ENCODE data around the gene RABGGTB.
"Not testable (repeated sequence)": the region's sequence is repeated elsewhere in the genome, so short reads cannot be mapped to it uniquely, and the experiment has no call there.

The RABGGTB gene

GRCh38 chr1:75795703-75796193, 9.7 kb downstream of the RABGGTB start:
- no peak for DNase-seq (ENCODE audit: low read depth)

DNA sequence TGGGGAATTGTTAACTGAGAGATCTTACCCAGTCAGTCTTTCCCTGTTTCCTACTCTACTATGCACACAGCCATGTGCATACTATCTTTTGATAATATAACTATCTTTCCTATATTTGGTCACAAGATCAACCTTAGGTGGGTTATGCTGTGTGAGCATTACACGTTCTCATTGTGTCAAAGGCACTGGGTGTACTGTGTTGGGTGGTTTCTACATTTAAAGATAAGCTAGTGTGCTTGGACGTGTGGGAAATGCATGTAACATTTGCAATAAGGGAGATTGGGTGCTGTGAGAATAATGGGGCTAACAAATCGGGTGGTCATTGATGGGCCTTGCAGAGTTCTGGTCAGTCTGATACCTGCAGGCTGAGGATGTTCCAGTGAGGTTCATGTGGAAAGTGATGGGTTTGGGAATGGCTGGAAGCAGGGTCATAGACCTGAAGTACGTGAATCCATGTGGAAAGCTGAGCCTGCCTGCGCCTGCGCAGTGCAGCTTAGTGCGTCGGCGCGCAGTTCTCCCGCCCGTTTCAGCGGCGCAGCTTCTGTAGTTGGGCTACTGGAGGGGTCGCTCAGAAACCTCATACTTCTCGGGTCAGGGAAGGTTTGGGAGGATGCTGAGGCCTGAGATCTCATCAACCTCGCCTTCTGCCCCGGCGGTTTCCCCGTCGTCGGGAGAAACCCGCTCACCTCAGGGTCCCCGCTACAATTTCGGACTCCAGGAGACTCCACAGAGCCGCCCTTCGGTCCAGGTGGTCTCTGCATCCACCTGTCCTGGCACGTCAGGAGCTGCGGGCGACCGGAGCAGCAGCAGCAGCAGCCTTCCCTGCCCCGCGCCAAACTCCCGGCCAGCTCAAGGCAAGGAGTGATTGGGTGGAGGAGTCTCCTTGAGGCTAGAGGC, 10.6 kb downstream of the RABGGTB start, which contains the start of gene MSH4:
Gene MSH4 (plus strand): TSS at position 507 of the 897 bp plus-strand sequence. CDS start 104 bp downstream, at position 611.
- no peak for DNase-seq (ENCODE audit: low read depth)

GRCh38 chr1:75797273-75797588, 11.2 kb downstream of the RABGGTB start:
- DNase-seq (ENCODE audit: low read depth): no peak

- DNase-seq (ENCODE audit: low read depth): no peak
These were observed 11.7 kb downstream of the RABGGTB start for GRCh38 chr1:75797606-75798216.

GRCh38 chr1:75801480-75801879, 15.4 kb downstream of the RABGGTB start:
- not testable (repeated sequence) for DNase-seq (ENCODE audit: low read depth)

DNA sequence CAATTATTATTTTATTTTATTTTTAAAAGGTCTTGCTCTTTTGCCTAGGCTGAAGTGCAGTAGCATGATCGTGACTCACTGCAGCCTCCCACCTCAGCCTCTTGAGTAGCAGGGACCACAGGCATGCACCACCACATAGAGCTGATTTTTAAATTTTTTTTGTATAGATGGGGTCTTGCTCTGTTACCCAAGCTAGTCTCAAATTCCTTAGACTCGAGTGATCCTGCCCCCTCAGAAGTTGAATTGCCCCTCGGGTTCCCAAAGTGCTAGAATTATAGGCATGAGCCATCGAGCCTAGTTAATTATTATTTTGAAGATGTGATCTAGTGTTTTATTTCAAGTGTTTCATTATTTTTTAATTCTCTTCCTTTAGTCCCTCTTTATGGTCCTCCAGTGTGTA, 22.9 kb downstream of the RABGGTB start:
- no peak for DNase-seq (ENCODE audit: low read depth)

DNA sequence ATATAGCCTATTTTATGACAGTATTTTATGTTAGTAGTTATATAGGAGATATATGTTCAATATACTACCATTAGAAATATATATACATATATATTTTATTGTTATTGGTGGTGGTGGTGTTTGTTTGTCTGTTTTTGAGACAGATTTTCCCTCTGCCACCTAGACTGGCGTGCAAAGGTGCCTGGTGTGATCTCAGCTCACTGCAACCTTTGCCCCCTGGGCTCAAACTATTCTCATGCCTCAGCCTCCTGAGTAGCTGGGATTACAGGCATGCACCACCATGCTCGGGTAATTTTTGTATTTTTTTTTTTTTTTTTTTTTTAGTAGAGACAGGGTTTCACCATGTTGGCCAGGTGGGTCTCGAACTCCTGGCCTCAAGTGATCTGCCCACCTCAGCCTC, 24.1 kb downstream of the RABGGTB start:
- DNase-seq (ENCODE audit: low read depth): not testable (repeated sequence)

DNA sequence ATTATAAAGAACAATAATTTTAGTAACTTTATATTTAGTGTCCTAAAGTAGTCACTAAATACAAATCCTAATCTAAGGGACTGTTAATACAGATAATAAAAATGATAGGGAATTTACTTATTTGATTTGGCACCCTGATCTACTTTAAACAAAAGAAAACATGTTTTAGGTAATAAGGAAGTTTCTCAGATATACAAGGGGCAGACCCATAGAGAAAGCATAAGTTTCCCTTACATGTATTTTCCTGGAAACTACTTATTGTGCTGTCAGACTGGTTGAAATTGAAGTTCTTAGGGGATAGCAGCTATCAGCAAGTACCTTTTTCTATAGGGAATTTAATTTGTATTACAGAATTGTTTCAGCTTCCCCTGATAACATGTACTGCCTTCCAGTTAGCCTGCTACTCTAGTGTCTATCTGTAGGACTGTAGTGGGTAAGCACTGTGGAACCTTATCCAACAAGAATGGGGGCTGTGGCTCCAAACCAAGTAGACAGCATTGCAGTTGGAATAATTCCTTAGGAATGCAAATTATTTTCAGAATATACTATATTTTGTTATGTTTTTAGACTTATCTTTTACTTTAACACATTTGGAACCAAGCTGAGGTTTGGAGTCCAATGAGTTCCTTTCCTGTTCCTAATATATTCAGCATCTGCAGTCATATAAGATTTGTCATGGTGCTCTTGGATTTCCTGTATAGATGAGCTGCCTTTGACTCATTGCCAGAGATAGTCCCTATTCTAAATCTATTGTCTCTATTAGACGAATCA, 25.3 kb downstream of the RABGGTB start:
- DNase-seq (ENCODE audit: low read depth): no peak

DNA sequence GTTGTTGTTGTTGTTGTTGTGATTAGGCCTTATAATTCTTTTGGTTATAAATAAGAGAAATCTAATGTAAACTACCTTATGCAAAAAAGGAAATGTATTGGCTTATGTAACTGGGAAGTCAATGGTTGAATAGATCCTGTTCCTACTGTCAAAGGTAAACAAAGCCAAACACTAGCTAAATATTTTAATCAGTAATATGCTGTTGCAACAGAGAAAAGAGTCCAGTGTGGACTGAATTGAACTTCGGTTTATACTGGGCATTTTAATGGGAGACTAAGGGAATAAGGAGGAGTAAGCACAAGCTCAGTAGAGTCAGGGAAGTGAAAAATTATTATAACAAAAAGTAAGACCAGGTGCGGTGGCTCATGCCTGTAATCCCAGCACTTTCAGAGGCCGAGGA, 26.0 kb downstream of the RABGGTB start:
- no peak for DNase-seq (ENCODE audit: low read depth)

DNA sequence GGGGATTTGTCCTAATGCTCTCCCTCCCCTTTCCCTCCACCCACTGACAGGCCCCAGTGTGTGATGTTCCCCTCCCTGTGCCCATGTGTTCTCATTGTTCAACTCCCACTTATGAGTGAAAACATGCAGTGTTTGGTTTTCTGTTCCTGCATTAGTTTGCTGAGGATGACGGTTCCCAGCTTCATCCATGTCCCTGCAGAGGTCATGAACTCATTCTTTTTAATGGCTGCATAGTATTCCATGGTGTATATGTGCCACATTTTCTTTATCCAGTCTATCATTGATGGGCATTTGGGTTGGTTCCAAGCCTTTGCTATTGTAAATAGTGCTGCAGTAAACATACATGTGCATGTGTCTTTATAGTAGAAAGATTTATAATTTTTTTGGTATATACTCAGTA, 37.5 kb downstream of the RABGGTB start:
- DNase-seq (ENCODE audit: low read depth): not testable (repeated sequence)

GRCh38 chr1:75836528-75837100, 50.6 kb downstream of the RABGGTB start:
- no peak for DNase-seq (ENCODE audit: low read depth)

DNA sequence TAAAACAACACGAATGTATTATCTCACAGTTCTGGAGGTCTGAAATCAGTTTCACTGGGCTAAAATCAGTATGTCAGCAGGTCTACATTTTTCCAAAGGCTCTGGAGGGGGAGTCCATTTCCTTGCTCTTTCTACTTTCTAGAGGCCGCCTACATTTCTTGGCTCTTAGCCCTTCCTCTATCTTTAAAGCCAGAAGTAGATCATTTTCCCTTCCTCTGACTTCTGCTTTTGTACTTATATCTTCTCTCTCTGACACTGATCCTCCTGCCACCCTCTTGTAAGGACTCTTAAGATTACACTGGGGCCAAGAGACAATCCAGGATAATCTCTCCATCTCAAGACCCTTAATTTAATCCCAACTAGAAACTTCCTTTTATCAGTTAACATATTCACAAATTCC, 52.0 kb downstream of the RABGGTB start:
- DNase-seq (ENCODE audit: low read depth): no peak

DNA sequence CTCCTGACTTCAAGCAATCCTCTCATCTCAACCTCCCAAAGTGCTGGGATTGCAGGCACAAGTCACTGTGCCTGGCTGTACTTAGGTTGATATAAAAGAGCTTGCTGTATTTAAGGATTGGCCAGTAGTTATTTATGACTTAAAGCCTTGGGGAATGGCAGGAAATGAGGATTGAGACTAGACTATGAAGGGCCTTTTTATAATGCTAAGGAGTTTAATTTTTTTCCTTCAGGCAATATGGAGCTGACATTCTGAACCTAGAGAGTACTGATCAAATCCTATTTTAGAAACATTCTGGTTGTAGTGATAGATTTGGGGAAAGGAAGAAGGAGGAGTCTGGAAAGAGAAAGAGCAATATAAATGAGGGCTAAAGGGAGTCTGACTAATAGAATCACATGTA, 55.4 kb downstream of the RABGGTB start:
- DNase-seq (ENCODE audit: low read depth): no peak
